SK-N-SH (cell line): ENCODE measurements around the gene AKIP1. TPM values are rescaled to one million over a fixed set of nuclear protein-coding genes. Genes with fewer than 3 reads are reported as not detected.

Experiments
- CTCF ChIA-PET: fragments of 300-600, 350-600 bp; formaldehyde crosslinking; extraction: SDS; loops from one replicate; lab custom pipeline; 2021; lab: Yijun Ruan, JAX
- POLR2A ChIA-PET: fragments of 350-600 bp; sonication (Branson Sonifier 250); formaldehyde crosslinking; extraction: SDS; loops from one replicate; lab custom pipeline; 2020; ENCODE audit warnings: antibody characterized with exemption, inconsistent platforms; lab: Yijun Ruan, JAX
- DNase-seq: peaks from one replicate; pipeline ENCODE4 v3.0.0; 2012
- H2AFZ ChIP-seq: fragments of 200-600 bp; sonication (generic); 2 replicates; pipeline ENCODE4 v1.8.1; 2016; ENCODE audit warnings: antibody characterized with exemption, mild to moderate bottlenecking, low read depth
- H3F3A ChIP-seq: fragments of 200-600 bp; sonication (generic); replicated peaks from 2 replicates; pipeline ENCODE3; 2016; ENCODE audit warnings: antibody characterized with exemption, mild to moderate bottlenecking; ENCODE audit not compliant: insufficient read depth
- H3K27ac ChIP-seq, 2 experiments: fragments of 200-500 bp in 1 of 2; fragments of 200-600 bp in 1 of 2; sonication (Bioruptor generic) in 1 of 2; sonication (generic), shearing (Covaris generic) in 1 of 2; 2 replicates each; pipeline versions ENCODE4 v1.5.1 to v1.6.1; 2014 to 2016; ENCODE audit warnings: low read depth in 2 of 2, inconsistent platforms in 1 of 2, low read length in 1 of 2, mild to moderate bottlenecking in 1 of 2, mixed read lengths in 1 of 2
- H3K27me3 ChIP-seq: fragments of 200-600 bp; sonication (generic), shearing (Covaris generic); 2 replicates; pipeline ENCODE4 v1.6.1; 2016; ENCODE audit warnings: mixed run types; ENCODE audit not compliant: insufficient read depth
- H3K36me3 ChIP-seq, 2 experiments: fragments of 200-500 bp in 1 of 2; fragments of 200-600 bp in 1 of 2; sonication (Bioruptor generic) in 1 of 2; sonication (generic) in 1 of 2; replicated peaks in 1 of 2; 2 replicates each; pipeline versions ENCODE3 to v1.5.1; 2014 to 2016; ENCODE audit warnings: low read length in 1 of 2, mild to moderate bottlenecking in 1 of 2; ENCODE audit not compliant: insufficient read depth in 2 of 2, control insufficient read depth in 1 of 2
- H3K4me1 ChIP-seq, 2 experiments: fragments of 200-500 bp in 1 of 2; fragments of 200-600 bp in 1 of 2; sonication (Bioruptor generic) in 1 of 2; sonication (generic), shearing (Covaris generic) in 1 of 2; 2 replicates each; pipeline versions ENCODE4 v1.5.1 to v1.6.1; 2014 to 2016; ENCODE audit warnings: low read depth in 1 of 2, low read length in 1 of 2, mixed run types in 1 of 2; ENCODE audit not compliant: insufficient read depth in 2 of 2, control insufficient read depth in 1 of 2
- H3K4me2 ChIP-seq: fragments of 200-600 bp; sonication (generic), shearing (Covaris generic); 2 replicates; pipeline ENCODE4 v1.6.1; 2017; ENCODE audit warnings: mixed run types
- H3K4me3 ChIP-seq, 2 experiments: fragments of 200-500 bp in 1 of 2; fragments of 200-600 bp in 1 of 2; sonication (Bioruptor generic) in 1 of 2; sonication (generic), shearing (Covaris generic) in 1 of 2; 2 replicates each; pipeline versions ENCODE4 v1.5.1 to v1.8.1; 2014 to 2016; ENCODE audit warnings: low read depth in 2 of 2, inconsistent platforms in 1 of 2, low read length in 1 of 2, mild to moderate bottlenecking in 1 of 2, mixed read lengths in 1 of 2, moderate library complexity in 1 of 2
- H3K79me2 ChIP-seq: fragments of 200-600 bp; sonication (generic); 2 replicates; pipeline ENCODE4 v1.8.1; 2017; ENCODE audit warnings: mild to moderate bottlenecking; ENCODE audit not compliant: insufficient read depth
- H3K9ac ChIP-seq: fragments of 200-600 bp; sonication (generic); 2 replicates; pipeline ENCODE4 v1.6.1; 2017; ENCODE audit warnings: mixed run types
- H3K9me2 ChIP-seq: fragments of 200-600 bp; sonication (generic); 2 replicates; pipeline ENCODE4 v1.6.1; 2017; ENCODE audit warnings: mixed run types
- H3K9me3 ChIP-seq: fragments of 200-600 bp; sonication (generic); 2 replicates; pipeline ENCODE4 v1.6.1; 2017; ENCODE audit warnings: mixed run types, mild to moderate bottlenecking, moderate library complexity
- H4K20me1 ChIP-seq: fragments of 200-600 bp; sonication (generic); 2 replicates; pipeline ENCODE4 v1.6.1; 2017; ENCODE audit warnings: mild to moderate bottlenecking, mixed run types; ENCODE audit not compliant: insufficient read depth
- CTCF ChIP-seq: fragments of 200-600 bp; sonication (generic); IDR thresholded peaks from 2 replicates; pipeline ENCODE4 v1.6.1; 2017; ENCODE audit warnings: antibody characterized with exemption, mild to moderate bottlenecking, moderate library complexity
- ELF1 ChIP-seq: IDR thresholded peaks from 2 replicates; pipeline ENCODE4 v1.4.0; 2012
- FOXM1 ChIP-seq: IDR thresholded peaks from 2 replicates; pipeline ENCODE4 v1.4.0; 2012; ENCODE audit warnings: low read depth, mild to moderate bottlenecking
- GABPA ChIP-seq: IDR thresholded peaks from 2 replicates; pipeline ENCODE4 v1.4.0; 2012; ENCODE audit warnings: low read depth, mild to moderate bottlenecking
- IRF3 ChIP-seq: fragments of 150-350 bp; IDR thresholded peaks from 2 replicates; pipeline ENCODE4 v1.6.1; 2016; ENCODE audit warnings: mild to moderate bottlenecking, low read depth, low read length
- MAX ChIP-seq: IDR thresholded peaks from 2 replicates; pipeline ENCODE4 v1.4.0; 2012; ENCODE audit warnings: low read depth
- MEF2A ChIP-seq: IDR thresholded peaks from 2 replicates; pipeline ENCODE4 v1.4.0; 2012; ENCODE audit warnings: low read depth, borderline replicate concordance
- MXI1 ChIP-seq: IDR thresholded peaks from 2 replicates; pipeline ENCODE4 v1.6.1; 2012; ENCODE audit warnings: mild to moderate bottlenecking, low read depth, low read length, improper control_type of control experiment
- NFIC ChIP-seq: IDR thresholded peaks from 2 replicates; pipeline ENCODE4 v1.4.0; 2012; ENCODE audit warnings: borderline replicate concordance
- NRF1 ChIP-seq: IDR thresholded peaks from 2 replicates; pipeline ENCODE4 v1.6.1; 2012; ENCODE audit warnings: low read depth, mild to moderate bottlenecking, low read length
- REST ChIP-seq: IDR thresholded peaks from 2 replicates; pipeline ENCODE4 v1.6.1; 2012; ENCODE audit warnings: mild to moderate bottlenecking, low read depth, low read length, moderate library complexity
- RFX5 ChIP-seq: IDR thresholded peaks from 2 replicates; pipeline ENCODE4 v1.6.1; 2012; ENCODE audit warnings: mild to moderate bottlenecking, improper control_type of control experiment, low read length
- SIN3A ChIP-seq: IDR thresholded peaks from 2 replicates; pipeline ENCODE4 v1.6.1; 2012; ENCODE audit warnings: low read depth, mild to moderate bottlenecking, low read length, moderate library complexity, borderline replicate concordance
- TCF12 ChIP-seq: IDR thresholded peaks from 2 replicates; pipeline ENCODE4 v1.4.0; 2012
- TEAD4 ChIP-seq: IDR thresholded peaks from 2 replicates; pipeline ENCODE4 v1.4.0; 2012; ENCODE audit warnings: mild to moderate bottlenecking, borderline replicate concordance; ENCODE audit not compliant: insufficient read depth
- USF1 ChIP-seq: IDR thresholded peaks from 2 replicates; pipeline ENCODE4 v1.4.0; 2012; ENCODE audit warnings: low read depth, borderline replicate concordance
- USF2 ChIP-seq: fragments of 150-350 bp; IDR thresholded peaks from 2 replicates; pipeline ENCODE4 v1.6.1; 2017; ENCODE audit warnings: antibody characterized with exemption, low read length, low read depth, borderline replicate concordance
- YY1 ChIP-seq: IDR thresholded peaks from 2 replicates; pipeline ENCODE4 v1.4.0; 2012; ENCODE audit warnings: low read depth, mild to moderate bottlenecking
- ZBTB33 ChIP-seq: IDR thresholded peaks from 2 replicates; pipeline ENCODE4 v1.4.0; 2012; ENCODE audit warnings: low read depth, borderline replicate concordance
- WGBS: methylation state at CpG from one replicate; pipeline ENCODE4 v1.1.6; 2017; ENCODE audit warnings: low lambda C conversion rate; 5-methylcytosine and 5-hydroxymethylcytosine counted together
- polyA plus RNA-seq, 3 experiments: library from polyadenylated mRNA; depleted of rRNA; stranded (reverse); fragments of >200 nt; gene quantifications; 2 replicates each; pipeline ENCODE4 v1.2.3, GENCODE V29; 2012

The AKIP1 gene
- polyA plus RNA-seq, 1 of the 3 experiments (the other 2 are of a cell fraction): 47.9 TPM

- Histone ChIP-seq H3K36me3 (no peaks in the 10 kb centered on the region), H4K20me1 (no peaks in the 10 kb centered on the region), H3K9me2 (no peaks in the 10 kb centered on the region), H3K27ac (no peak overlapping the region), H3K9ac (no peak overlapping the region), H3K79me2 (no peaks in the 10 kb centered on the region; the same call in 1 of the 2 replicates), H3K4me1 (no peaks in the 10 kb centered on the region; a peak in 2 of 4 replicates), H3K9me3 (no peaks in the 10 kb centered on the region), H3F3A (no peaks in the 10 kb centered on the region), H3K27me3 (no peaks in the 10 kb centered on the region), H3K4me3 (no peak overlapping the region), H3K4me2 (no peak overlapping the region), H2AFZ (no peak overlapping the region)
- ChIA-PET CTCF (interaction anchor here (1.0 to 2.9 kb wide), 3 partner anchors 14 to 26 kb away, joined by 3 to 12 read pairs (median 6); no protein-coding TSS in a partner anchor), POLR2A (no interaction called here)
- TF ChIP-seq ELF1: no peak
- no peak for TF ChIP-seq ZBTB33
- TF ChIP-seq MEF2A: no peak
- no peak for TF ChIP-seq NRF1
- no peak for TF ChIP-seq GABPA
- no peak for TF ChIP-seq MXI1
- TF ChIP-seq CTCF: no peak
- no peak for TF ChIP-seq NFIC
- no peak for TF ChIP-seq TEAD4
- TF ChIP-seq IRF3: no peak
- TF ChIP-seq USF2: no peak
- no peak for TF ChIP-seq YY1
- no peak for TF ChIP-seq MAX
- no peak for TF ChIP-seq FOXM1
- no peak for TF ChIP-seq REST
- TF ChIP-seq TCF12: no peak
- TF ChIP-seq SIN3A: no peak
- no peak for TF ChIP-seq RFX5
- TF ChIP-seq USF1: no peak
- 84% methylated on average over 8 of the region's 8 CpGs for WGBS
- no peak for DNase-seq
These were observed 30.5 kb downstream of the AKIP1 start for GRCh38 chr11:8941341-8942103.
